Stimulated activated CD8-positive, alpha-beta memory T cell treated with anti-CD3 and anti-CD28 coated beads, Interleukin-2, amount 100 ng/mL, for 1 hour (primary cell): Measurements from ENCODE around the gene ELN.
A peak's percentile ranks its signal among the peaks of the same experiment; 100 is the strongest.

Experiments used
- DNase-seq, 2 donors: peaks; one replicate each; pipeline ENCODE4 v3.0.0-alpha.2; 2020; ENCODE audit warnings: low read depth in 2 of 2

The ELN gene

DNA sequence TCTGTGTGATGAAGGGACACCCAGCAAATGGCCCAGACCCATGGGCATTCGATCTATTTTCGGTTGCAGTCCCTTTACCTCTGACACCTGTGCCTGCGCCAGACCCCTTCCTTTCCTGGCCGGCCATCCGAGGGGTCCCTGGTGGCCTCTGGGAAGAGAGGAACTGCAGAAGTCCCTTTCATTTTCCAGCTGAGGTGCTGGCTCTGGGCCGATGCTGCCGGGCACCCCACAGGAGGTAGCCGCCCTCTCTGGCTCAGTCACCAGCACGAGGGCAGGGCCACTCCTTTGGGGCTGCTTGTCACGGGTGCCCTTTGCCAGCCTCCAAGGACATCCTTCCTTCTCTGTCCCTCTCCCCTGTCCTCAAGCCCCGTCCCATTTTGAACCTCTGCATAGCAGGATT lies 4.2 kb upstream of the ELN start:
- DNase-seq: no peak

DNA sequence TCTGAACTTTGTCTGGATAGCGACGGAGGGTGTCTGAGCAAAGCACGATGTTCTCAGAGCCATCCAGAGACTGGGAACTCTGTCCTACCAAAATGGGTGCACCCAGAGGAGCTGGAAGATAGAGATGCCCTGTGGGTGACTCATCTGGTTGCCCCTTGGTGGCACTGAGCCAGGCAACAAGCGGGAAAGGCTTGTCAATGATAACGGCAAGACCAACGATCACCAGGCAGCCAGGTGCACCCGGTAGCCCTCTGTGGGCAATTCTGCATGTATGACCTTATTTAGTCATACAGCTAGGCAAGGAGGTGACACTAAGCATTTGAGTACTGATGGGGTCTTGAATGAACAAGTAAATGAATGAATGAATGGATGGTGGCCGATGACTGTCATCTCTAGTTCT lies 2.8 kb upstream of the ELN start:
- no peak for DNase-seq

DNA sequence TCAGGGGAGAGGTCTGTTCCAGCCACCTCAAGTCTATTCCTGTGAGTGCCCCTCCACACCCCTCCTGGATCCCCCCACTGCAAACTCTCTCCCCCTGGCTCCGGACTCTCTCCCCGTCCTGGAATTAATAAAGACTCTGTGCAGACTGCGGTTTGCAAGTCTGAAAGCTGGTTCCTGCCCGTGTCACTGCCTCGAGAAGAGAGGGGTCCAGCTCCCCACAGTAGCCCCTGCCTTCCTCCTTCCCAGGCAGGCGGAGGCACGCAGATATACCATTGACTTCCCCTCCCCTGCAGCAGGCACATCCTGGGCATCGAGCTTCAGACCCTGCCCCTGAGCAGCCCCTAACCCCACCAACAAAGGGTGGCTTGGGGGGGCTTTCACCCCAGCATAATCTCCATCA lies 2.2 kb upstream of the ELN start:
- DNase-seq: no peak

DNA sequence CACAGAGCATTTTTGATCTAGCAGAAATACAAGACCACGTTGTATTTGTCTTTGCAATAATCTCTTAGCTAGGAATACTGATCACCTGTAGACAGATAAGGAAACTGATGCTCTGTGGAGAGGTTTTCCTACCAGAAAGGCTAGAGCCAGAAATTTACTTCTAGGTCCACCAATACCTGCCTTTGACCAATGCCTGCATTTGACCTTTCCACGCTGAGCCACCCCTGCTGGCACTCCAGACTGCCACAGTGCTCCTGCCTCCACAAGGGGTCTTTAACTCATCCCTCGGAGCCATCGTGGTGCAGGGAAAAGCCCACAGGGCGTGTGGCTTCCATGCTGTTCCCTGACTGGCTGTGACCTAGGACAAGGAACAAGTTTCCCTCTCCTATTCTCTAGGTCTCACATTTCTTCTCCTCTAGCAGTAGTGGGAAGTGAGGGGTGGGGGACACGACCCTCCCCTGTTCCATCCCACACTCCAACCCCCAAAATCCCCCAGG lies 1.5 kb upstream of the ELN start:
- DNase-seq: no peak

DNA sequence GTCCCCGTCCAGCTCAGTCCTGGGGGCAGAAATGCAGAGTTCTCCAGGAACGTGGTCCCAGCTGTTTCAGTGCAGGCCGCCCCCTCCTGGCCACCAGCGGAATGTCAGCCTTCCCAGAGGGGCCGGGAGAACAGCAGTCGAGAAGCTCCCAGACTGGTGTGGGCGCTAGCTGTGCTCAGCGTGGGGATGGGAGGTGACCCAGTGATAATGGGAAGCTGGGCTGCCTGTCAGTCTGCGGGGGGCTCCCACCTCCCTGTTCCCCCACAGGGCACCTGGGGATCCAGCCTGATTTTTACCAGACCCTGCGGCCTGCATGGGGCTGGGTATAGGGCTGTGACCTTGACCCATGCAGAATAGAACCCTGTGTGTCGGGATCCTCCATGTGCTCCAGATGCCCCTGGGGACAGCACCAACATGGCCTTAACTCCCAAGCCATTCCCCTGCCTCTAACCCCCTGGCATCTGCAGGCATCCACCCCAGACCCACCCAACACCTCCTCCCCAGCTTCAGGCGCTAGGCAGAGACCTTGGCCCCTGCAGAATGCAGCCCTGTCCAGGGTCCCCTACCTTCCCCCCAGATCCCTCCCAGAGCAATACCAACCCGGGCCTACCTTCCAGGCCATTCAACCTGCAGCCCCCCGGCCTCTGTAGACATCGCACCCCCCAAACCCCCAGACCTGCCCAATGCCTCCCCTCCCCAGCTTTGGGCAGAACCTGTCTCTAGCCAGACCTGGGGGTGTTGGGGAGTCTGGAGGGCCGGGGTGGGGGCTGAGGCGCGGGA lies 880 bp upstream of the ELN start:
- DNase-seq: peak; percentile 25 to 29

DNA sequence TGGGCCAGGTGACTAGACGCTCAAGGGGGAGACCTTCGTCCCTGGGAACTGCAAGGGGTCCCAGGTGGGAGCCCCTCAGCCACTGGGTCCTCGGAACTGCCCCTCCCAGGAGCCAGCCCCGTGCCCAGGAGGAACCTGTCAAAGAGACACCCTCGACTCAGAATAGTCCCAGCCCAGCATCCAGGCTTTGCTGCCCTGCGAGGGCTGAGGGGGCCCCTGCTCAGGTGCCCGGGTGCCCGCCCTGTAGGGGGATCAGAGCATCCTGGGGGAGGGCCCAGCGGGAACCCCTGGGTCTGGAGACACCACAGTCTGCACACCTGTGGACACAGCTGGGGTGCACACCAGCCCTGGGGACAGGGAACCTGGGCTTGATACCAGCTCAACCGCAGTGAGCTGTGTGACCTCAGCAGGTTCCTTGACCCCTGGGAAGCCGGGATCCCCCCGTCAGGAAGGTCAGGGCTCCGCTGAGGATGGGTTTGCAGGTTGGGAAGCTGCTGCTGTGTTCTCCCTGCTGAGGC lies 407 bp downstream of the ELN start:
- DNase-seq: no peak

DNA sequence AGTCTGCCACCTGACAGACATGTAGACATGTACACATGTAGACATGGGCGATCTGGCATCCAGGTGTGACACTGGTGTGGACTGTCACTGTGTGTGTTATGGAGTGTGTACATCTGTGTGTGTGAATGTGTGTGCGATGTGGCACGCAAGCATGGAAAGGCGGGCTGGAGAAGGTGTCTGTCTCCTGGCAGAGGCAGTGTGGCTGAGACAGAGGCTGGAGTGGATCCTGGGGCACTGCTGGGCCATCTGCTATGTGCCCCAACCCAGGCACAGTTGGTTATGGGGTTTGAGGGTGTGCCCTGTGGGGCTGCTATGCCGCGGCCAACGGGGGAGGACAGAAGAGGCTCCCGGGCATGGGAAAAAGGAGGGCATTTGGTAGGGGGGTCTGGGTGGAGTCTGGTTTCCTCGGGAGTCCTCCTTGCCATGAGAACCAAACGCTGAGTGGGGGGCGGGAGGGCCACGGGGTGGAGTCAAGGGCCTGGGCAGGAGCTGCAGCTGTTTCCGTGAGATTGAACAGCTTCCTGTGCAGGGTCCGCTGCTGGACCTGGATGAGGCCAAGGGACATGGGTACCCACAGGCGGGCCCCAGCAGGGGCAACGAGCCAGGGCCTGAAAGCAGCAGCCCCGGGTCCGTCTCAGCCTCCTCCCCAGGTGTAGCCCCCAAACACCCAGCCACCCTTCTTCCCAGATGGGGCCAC lies 1.3 kb downstream of the ELN start:
- DNase-seq: no peak

DNA sequence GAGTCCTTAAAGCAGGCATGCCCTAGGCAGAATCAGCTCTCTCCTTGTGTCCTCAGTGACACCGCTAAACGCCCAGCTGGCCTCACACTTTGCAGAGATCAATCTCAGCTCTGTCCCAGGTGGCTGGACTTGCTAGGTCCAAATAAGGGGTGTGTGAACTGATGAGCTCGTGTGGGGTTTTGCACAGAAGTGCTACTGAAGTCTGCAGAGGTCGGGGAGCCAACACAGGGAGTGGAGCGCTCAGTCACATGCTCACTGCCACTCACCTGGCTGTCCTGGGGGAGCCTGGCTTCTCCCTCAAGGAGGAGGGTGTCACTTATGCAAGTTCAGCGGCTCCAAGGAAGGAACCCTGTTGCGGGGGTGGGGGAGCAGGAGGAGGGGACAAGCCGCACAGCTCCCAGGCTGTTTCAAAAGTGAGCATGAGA lies 2.0 kb downstream of the ELN start:
- DNase-seq: no peak

DNA sequence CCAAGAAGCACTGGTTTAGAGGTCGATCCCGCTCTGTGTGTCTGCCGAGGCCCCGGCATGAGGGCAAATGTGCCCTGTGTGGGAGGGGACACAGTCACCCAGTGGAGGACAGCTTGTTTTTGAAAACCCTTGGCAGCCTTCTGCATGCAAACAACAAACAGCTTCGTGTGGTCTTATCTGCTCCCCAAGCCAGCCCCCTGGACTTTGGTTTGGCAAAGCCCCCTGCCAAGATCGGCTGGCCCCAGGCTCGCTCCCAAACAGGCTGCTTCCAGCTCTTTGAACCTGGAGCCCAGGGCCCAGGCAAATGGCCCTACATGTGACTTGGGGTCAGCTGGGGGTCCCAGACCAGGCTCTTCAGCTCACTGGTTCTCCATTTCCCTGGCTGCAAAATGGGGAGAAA lies 2.9 kb downstream of the ELN start:
- DNase-seq: no peak

DNA sequence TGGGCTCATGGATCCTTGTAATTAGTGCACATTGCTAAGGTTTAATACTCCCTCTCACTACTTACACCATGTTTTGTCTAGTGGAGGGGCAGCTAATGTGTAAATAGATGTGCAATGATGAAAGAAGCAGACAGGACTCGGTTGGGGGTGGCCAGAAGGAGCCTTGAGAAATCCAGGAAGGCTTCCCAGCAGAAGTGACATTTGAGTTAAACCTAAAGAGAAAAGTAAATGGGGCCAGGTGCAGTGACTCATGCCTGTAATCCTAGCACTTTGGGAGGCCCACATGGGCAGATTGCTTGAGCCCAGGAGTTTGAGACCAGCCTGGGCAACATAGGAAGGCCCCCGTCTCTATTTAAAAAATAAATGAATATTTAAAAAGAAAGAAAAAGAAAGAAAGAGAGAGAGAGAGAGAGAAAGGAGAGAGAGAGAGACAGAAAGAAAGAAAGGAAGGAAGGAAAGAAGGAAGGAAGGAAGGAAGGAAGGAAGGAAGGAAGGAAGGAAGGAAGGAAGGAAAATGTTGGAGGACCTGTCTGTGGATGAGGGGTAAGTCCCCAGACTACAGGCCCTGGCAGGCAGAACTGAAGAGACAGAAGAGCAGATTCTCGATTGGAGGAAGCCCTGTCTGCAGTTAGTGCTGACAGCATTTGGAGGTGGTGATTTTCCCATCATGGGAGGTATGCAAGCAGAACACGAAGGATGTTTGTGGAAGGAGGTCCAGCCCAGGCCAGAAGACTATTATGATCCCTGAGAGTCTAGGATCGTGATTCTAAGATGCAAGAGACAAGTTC lies 3.6 kb downstream of the ELN start:
- DNase-seq: no peak

DNA sequence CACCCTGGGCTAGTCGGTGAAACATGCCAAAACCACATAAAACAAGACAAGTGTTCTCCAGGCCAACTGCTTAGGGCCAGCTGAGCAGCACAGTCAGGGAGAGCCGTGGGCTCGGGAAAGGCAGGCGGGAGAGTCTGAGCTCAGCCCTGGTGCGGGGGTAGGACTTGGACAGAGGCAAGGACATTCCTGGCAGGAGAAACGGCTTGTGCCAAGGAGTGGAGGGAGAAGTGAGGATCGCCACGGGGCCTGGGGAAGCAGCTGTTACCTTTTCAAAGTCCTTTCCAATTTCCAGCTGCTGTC lies 4.2 kb downstream of the ELN start:
- no peak for DNase-seq

DNA sequence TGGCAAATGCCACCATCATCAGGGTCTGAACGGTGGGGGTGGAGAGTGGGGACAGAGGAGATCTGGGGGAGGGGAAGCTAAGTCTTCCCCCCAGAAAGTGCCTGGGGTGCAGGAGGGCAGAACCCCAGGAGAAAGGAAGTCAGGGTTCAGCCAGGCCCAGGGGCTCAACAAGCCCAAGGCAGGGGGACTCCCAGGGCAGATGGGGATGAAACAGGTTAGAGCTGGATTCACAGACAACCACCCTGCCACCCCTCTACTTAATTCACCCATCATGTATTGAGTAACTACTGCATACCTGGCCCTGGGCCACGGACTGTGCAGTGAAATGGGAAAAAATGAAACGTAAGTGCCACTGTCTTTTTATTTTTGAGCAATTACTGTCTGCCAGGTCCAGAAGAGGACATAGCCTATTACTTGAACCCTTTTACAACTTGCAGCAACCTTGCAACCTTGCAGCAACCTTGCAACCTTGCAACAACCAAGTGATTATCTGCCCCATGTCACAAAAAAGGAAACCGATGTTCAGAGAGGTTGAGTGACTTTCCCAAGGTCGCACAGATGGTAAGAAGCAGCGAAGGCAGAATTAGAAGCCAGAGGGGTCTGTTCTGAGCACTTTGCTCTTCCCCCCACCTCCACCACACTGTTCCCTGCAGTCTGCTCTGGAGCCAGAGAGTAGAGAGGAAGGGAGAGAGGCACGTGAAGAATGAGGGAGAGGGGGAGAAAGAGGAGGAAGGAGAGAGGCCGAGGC lies 4.8 kb downstream of the ELN start:
- no peak for DNase-seq

DNA sequence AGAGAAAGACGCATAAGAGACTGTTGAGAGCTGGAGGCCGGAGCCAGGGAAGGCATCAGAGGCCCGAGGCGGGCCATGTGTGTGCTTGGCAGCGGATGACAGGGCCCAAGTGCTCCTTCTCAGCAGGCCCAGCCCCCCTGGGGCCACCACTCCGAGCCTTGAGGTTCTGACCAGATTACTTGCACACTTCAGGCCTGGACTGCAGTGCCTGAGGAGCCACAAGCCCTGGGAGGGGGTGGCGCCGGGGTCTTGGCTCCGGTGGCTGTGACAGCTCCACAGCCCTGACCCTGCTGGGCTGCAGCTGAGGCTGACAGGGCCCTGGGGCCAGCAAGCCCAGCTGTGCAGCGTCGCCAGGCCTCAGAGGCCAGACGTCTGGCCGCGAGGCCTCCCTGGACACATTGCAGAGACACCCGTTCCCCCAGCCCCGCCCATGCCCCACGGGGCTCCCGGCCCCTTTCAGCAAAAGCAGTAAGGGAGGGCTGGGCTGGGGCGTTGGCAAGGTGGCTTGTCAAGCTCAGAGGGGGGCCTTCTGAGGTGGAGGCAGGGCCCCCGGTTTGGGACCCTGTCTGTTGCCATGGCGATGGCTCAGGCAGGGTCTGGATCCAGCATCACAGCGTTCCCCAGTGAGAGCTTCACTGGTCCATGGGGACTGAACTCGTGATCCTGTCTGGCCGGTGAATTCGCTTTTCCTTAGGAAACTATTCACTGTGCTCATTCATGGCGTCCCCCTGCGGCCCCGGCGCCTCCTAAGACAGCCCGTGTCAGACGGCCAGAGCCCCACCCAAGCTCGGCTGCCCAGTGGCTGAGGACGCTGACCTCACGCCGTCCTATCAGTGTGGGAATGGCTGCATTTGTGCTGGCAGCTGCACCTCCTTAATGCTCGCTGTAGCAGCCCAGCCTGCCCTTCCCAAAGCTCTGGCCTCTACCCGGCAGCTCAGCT lies 5.7 kb downstream of the ELN start:
- no peak for DNase-seq

DNA sequence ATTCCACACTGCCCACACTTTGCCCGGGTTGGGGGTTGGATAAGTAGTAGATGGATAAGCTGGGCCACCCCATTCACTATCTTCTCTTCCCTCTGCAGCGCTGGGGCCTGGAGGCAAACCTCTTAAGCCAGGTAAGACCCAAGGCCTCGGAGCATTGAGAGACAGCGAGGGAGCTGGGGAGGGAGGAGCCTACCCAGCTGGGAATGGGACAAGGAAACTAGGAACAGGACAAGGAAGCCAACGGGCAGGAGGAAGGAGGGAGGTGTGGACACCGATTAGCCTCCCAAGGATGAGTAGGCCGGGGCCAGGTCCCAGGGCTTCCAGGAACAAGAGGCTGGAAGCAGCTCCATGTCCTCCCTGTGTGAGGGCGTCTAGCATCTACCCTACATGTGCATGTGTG lies 9.6 kb downstream of the ELN start:
- DNase-seq: no peak

DNA sequence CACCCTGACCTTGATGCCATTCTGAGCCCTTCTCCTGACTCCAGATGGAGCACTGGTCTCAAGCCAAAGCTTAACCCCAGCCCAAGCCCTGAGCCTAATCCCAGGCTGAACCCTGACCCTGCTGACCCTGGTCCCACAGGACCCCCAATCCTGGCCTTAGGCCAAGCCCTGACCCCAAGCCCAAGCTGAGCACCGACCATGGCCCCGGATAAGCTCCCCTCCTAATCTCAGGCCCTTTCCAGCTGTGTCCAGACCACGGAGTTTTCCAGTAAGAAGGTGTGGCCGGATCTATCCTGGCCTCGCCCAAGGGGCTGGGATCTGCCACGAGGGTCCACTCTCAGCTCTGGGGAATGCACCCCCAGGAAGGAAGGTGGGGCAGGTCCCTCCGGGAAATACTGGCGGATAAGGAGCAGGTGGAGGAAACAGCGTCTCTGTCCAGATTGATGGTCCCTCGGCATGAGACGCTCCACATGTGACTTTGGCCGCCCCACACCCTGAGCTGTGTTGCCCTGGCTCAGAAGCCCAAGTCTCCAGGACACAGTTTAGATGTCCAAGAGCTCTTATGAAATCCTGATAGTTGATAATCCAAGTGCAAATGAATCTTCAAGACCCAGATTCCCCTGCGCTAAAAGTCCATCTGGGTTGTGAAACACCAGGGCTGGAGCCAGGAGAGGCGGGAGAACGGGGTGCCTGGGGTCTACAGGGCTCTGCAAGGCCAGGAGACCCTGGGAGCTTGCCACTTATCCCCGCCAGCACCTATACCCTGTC lies 10.4 kb downstream of the ELN start:
- no peak for DNase-seq

DNA sequence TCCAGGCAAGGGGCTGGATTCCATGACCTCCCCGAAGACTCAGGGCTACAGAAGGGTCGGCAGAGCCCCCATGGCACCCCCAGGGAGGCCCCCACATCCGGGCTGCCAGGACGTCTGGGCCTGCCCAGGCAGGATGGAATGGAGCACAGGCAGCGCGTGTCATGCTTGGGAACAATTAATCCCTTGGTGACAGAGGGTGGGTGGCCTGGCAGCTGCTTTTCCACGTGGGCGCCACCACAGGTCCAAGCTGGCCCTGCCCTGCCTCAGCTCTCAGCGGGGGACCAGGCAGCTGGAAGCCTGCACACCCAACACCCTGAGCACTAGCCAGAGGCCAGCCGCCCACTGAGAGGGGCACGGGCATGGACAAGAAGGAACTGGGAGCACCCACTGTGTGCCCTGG lies 11.4 kb downstream of the ELN start:
- DNase-seq: no peak

DNA sequence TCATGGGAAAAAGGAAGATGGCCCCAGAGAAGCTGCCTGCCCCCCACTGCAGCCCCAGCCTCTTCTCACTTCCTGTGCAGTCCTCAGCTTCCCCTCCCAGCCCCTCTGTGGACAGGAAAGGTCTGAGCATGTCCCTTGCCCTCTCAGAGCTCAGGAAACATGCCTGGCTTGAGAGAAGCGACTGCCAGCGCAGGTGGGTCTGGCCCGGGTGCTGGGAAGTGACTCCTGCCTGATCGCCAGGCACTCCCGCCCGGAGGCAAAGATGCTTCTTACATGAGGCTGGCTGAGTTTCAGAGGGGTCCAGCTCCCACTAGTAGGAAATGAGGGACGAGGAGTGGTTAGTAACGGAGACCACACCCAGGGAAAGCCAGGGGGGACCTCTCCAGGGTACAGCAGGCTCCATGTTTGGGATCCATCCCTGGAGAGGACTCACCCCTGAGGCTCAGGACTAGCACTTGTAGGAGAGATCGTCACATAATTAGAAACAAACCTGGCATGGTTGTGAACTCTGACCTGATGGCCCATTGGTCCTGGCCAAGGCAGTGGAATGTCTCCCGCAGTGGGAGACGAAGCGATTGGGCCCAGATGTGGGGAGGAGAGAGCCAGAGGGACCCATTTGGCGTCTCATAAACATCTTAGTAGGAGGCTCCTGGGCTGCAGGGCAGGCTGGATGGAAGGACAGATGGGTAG lies 12.3 kb downstream of the ELN start:
- no peak for DNase-seq

DNA sequence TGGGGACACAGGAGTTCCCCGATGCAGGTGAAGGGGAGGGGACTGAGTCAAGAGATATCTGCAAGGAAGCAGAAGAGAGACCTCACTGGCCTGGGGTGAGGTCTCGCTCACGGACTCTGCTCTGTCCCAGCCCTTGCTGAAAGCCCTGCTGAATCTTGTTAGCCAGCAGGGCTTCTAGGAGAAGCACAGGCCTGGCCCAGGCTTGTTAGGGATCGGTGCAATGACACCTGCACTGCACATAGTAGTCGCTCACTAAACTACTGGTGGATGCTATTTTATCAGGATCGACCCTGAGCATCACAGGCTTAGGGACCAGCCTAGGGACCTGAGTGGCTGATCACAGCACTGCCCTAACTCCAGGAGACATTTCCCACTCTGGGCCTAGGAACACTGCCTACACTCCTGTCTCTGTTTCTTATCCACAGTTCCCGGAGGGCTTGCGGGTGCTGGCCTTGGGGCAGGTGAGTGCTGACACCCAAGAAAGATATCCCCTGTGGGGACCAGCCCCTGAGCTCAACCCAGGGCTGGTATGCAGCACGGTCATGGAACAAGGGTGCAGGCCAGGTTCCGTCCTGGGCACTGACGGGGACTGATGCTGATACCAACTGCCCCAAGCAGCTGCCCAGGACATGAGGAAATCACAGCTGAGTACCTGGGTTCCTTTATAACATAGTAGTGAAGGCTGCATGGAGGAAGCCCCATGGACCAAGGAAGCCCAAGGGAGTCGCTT lies 13.0 kb downstream of the ELN start:
- DNase-seq: no peak
